GM19240 (cell line): ENCODE data around the gene ZNF554.

Source experiments
- DNase-seq: peaks from one replicate; pipeline ENCODE4 v3.0.0; 2011; ENCODE audit warnings: low spot score; ENCODE audit not compliant: insufficient read length

The ZNF554 gene

DNA sequence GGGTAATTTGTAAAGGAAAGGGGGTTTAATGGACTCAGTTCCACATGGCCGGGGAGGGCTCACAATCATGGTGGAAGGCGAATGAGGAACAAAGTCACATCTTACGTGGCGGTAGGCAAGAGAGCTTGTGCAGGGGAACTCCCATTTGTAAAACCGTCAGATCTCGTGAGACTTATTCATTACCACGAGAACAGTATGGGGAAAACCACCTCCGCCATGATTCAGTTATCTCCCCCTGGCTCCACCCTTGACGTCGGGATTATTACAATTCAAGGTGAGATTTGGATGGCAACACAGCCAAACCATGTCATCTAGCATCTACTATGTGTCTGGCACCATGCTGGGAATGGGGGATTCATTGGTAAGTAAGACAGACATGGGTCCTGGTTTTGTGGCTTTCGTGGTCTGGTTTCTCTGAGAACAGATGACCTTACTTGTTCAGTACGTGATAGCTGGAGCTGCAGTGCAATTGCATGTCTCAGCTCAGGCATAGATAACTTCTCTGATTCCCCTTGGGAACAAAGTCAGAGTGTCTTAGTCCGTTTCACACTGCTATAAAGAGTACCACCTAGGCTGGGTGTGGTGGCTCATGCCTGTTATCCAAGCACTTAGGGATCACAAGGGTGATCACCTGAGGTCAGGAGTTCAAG lies 8.3 kb downstream of the ZNF554 start:
- no peak for DNase-seq

DNA sequence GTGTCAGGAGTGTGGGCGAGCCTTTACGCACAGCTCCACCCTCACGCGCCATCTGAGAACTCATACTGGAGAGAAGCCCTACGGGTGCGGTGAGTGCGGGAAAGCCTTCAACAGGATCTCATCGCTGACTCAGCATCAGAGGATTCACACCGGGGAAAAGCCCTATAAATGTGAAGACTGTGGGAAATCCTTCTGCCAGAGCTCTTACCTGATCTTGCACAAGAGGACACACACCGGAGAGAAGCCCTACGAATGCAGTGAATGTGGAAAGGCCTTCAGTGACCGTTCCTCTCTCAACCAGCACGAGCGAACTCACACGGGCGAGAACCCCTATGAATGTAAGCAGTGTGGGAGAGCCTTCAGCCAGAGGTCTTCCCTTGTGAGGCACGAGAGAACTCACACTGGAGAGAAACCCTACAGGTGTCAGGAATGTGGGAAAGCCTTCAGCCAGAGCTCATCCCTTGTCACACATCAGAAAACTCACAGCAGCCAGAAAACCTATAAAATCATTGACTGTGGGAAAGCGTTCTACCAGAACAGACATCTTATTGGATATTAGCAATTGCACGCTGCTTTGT lies 14.7 kb downstream of the ZNF554 start:
- no peak for DNase-seq

DNA sequence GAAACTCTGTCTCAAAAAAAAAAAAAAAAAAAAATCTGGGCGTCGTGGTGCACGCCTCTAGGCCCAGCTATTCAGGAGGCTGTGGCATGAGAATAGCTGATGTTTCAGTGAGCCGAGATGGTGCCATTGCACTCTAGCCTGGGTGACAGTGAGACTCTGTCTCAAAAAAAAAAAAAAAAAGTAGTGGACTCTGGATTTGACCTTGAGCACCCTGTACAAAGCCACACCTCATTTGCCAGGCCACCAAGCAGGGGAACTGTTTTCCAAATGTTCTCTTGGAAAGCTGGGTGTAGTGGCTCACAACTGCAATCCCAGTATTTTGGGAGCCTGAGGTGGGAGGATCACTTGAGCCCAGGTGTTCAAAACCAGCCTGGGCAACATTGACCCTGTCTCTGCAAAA lies 17.8 kb downstream of the ZNF554 start:
- no peak for DNase-seq

DNA sequence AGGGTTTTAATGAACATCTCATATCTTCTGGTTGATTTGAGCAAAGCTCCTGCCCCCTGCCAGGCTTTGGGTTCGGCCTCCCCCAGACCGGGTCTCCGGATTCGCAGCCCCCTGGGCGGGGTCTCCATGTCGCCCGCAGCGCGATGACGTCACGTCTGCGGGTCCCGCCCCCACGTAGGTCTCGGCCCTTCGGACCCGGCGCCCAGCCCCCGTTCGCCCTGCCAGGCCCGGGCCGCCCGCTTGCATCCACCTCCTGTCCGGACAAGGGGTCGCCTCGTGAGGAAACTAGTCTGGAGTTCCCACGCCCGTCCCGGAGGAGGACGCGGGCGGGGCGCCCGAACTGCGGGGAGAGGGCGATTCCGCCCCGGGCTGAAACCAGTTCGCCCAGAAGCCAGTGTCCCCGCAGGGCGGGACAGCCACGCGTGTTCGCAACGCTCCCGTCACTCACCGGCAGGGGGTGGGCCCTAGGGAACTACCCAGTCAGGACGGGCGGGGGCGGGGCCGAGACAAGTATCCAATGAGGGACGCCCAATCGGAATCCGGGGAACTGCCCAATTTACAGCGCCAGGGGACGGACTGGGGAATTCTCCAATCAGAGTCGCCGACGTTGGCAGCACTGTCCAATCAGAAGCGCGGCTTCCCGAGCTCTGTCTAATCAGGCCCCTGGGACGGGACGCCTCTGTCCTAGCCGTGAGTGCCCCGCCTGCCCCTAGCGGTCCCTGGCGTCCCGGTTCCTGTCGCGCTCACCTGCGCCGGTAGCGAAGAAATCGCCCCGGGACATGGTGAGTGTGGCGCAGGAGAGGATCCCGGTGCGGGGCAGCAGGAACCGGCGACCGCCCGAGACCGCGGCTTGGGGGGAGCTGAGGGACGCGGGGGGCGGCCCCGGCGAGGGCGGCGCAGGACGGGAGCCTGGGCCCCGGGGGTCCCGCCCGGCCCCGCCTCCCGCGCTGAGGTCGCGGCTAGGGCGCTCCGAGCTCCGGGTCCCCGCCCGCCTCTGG lies 21.4 kb downstream of the ZNF554 start, which contains the start of gene ZNF555:
ZNF555 (plus strand) TSS at position 682 of the 998 bp plus-strand sequence; CDS start at position 780, 98 bp downstream.
- DNase-seq, result peak; percentile 89

DNA sequence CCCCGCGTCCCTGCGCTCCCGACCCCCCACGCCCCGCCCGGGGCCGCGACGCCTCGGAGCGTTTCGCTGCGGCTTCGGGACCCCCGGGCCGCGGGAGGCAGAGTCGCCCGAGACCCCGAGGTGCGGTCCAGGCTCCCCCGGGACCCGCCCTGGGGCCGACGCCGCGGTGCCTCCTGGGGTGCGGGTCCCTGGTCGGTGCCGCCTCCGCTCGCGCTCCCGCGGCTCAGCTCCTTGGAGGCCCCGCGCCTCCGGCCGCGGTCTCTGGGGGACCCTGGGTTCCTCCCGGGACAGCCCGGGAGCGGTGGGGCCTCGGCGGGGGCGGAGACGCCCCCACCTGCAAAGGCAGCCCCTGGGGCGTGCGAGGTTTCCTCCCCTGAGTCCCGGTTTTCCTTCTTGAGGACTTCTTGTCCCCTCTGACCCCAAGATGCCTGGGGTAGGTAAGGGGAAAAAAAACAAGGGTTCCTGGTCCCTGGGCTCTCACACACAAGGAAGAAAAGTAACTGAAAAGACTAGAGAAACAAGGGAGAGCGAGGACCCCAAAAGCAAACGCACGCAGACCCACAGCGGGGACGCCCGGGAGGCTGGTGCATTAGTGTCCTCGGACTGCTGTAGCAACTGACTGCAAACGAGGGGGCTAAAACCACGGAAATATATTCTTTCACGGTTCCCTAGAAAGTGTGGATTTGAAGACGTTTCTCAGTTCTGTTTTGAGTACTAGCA lies 22.3 kb downstream of the ZNF554 start:
- DNase-seq, result no peak

DNA sequence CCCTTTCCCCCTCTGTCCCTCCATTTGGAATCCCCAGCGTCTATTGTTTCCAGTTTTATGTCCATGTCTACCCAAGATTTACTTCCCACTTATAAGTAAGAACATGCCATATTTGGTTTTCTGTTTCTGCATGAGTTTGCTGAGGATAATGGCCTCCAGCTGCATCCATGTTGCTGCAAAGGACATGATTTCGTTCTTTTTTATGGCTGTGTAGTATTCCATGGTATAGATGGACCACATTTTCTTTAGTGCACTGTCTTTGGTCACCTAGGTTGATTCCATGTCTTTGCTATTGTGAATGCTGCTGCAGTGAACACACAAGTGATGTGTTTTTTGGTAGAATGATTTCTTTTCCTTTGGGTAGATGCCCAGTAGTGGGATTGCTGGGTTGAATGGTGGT lies 25.4 kb downstream of the ZNF554 start:
- no peak for DNase-seq

DNA sequence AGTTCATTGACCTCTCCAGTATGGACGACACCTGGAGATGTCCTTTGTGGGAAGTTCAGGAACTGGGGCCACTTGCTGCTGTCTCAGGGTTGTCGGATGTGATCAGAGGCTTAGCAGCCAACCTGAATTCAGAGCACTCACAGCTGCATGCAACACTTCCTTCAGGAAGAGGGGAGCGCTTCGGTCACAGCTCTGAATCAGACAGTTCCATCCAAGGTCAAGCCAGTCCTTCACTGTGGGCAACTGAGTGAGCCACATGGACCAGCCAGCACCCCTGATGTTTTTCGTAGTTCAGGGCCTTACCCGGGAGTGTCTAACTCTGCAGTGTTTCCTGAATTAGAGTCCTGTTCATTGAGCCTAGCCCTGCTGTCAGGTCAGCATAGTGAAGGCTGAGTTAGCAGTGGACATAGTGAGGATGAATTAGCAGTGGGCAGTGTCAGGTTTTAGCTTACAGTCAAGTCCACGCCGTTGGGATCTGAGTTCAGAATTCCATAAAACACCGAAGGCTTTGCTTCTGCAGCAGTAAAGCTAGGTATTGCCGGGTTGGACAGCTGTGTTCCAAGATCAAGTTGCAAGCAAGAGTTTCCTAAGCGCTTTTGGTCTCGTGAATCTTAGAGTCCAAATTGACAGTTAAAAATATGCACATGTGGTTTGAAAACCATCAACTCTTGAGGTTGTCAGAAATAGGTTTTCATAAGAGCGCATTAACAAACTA lies 26.7 kb downstream of the ZNF554 start:
- no peak for DNase-seq

DNA sequence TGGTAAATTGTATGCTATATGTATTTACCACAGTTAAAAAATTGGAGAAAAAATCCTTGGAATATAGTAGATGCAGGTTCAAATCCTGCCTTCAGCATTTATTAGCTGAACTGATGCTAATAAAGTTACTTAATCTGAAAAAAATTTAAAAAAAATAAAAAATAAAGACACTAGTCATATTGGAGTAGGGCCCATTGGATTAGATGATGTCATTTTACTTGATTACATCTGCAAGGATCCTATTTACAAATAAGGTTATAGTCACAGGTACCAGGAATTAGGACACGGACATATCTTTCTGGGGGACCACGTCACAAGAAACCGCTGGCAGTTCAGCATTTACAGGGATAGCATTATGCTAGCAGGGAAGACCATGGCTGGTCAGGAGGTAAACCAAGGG lies 27.8 kb downstream of the ZNF554 start:
- DNase-seq, result no peak

DNA sequence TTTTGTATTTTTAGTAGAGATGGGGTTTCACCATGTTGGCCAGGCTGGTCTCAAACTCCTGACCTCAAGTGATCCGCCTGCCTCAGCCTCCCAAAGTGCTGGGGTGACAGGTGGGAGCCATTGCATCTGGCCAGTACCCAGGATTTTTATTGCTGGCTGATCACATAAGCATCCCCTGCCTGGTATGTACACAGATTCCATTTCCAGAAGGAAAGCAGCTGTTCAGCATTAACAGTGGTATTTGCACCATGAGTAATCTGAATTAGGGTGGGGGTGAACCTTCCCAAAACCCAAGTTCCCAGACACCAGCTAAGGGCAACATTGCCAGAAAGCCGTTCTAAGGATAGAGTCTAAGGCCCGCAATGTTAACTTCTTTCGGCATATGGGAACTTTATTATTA lies 28.9 kb downstream of the ZNF554 start:
- DNase-seq, result no peak

DNA sequence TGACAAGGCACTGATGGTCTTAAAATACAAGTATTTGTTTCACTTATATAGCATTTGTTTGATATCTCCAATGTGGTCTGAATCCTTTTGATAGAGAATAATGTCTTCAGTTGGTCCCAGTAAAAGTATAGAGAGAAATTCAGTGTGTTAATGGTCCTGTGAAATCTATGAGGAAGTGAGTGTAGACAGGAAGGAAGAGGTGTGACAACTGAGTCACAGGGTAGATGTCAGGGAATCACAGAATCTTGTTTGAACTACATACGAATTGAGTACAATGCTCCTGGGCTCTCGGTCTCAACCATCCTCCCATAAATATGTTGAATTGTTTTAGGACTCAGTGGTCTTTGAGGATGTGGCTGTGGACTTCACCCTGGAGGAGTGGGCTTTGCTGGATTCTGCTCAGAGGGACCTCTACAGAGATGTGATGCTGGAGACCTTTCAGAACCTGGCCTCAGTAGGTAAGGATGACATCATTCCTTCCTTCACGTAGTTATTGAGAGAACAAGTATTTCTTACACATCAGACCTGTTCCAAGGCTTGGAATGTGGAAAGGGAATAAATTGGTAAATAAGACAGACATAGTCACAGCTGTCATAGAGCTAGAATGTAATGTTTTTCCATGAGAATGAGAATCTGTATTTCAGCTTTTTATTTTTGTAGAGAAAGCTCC lies 30.7 kb downstream of the ZNF554 start:
- no peak for DNase-seq

DNA sequence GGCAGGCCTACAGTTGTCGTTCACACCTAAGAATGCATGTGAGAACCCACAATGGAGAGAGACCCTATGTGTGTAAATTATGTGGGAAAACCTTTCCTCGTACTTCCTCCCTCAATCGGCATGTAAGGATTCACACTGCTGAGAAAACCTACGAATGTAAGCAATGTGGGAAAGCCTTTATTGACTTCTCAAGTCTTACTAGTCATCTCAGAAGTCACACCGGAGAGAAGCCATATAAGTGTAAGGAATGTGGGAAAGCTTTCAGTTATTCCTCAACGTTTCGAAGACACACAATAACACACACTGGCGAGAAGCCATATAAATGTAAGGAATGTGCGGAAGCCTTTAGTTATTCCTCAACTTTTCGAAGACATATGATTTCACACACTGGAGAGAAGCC lies 32.9 kb downstream of the ZNF554 start:
- DNase-seq, result no peak

DNA sequence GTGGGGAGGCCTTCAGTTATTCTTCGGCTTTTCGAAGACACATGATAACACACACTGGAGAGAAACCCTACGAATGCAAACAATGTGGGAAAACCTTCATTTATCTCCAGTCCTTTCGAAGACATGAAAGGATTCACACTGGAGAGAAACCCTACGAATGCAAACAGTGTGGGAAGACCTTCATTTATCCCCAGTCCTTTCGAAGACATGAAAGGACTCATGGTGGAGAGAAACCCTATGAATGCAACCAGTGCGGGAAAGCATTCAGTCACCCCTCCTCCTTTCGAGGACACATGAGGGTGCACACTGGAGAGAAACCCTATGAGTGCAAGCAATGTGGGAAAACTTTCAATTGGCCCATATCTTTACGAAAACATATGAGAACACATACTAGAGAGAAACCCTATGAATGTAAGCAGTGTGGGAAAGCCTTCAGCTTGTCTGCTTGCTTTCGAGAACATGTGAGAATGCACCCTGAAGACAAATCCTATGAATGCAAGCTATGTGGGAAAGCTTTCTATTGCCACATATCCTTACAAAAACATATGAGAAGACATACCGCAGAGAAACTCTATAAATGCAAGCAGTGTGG lies 33.4 kb downstream of the ZNF554 start:
- DNase-seq, result no peak

DNA sequence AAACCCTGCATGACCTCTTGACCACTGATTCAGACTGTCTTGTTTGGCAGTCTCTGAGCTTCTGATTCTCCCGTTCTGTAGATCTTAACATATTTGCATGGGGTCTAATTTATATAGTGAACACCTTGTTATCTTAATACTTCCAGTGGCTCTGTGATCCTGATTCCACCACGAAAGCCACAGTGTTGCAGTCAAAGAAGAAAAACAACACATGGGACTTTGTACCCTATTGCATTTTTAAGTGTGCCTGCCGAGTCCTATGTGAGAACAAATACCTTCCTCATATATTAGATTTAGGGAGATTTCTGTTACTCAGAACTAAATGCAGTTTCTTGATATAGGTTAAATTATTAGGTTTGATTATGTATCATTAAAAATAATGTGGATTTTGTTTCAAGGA lies 35.2 kb downstream of the ZNF554 start:
- no peak for DNase-seq

DNA sequence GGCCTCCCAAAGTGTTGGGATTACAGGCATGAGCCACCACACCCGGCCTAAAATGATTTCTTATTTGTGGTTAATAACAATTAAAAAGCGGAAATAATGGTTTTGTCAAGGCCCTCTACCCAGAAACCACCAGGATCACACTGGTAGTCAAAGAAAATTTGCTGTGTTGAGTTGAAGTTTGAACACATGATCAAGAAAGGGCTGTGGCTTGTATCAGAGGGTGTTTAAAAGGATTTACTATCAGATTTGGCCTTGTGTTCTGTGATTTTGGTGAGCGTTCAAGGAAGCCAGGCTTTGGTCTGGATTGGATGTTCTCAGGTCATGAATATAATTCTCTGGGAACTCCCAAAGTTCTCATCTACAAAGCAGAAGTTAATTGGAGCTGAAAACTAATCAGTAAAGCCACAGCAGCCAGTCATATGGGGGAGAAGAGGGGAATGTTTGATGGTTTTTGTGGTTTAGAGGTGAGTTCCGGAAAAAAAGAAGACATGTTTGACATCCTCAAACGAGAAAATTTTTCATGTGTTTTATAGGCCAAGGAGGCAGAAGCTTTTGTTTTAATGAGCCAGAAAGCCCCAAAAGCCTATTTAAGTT lies 36.9 kb downstream of the ZNF554 start:
- no peak for DNase-seq

DNA sequence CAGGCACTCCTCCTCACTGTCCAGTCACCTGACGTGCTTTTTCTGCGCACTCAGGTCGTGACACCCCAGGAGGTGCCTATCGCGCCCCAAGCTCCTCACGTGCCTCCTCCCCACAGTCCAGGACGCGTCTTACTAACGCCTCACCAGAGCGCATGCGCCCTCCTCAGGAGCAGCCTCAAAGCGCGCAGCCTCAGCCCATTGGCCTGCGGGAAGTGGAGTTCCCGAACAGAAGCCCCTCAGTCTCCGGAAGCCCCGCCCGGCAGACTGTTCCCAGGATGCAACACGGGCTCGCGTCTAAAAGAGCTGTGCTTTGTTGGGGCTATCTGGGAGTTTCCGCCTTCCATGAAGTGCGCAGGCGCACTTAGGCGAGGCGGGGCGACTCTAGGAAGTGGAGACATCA lies 39.2 kb downstream of the ZNF554 start:
- DNase-seq, result no peak

DNA sequence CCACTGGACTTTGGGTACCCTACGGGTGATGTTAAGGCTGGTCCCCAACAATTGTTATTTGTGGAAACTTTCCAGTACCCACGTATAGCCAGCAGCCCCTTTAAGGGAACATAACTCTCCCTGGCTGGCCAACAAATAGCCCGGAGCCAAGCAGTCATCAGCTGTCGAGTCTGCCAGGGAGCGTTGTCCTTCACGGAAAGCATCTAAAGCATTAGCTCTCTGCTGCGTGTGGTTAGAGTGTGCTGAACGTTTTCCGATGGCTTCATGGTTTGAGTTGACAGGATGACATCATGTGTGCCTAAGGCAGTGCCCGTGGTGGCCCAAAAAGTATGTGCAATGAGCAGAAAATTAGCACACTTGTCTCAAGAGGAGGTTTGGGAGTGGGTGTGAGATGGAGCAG lies 44.1 kb downstream of the ZNF554 start:
- DNase-seq, result no peak

DNA sequence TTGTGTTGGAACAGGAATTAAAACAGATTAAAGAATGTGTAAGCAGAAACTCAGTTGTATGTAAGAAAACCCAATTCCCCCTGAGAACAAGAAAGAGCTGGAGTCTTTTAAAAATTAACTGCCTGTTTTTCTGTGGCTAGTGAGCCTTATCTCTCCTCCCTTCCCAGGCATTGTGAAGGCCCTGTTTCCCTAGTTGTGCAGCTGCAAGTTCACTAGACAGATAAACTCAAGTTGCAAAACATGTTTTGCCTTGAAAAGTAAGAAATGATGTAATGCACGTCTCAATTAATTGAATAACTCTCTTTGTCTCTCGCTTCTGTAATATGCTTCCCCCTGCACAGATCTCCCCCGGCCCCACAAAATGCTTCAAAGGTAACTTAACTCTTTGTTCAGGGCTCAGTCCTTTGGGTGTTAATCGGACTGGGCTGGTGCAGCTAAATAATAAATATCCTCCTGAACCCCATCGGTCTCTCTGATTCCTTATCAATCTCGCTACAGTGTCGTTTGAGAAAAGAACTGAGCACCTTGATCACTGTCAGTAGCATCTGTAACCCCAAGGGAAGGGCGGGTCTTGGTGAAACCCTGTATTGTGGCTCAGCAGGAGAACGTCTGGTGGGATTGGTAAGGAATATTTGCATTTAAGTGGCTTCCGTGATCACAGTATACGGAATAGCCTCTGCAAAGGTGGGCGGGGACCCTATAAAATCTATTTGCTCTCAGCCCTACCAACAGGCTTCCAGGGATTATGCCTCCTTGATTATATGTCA lies 45.8 kb downstream of the ZNF554 start:
- DNase-seq, result no peak

DNA sequence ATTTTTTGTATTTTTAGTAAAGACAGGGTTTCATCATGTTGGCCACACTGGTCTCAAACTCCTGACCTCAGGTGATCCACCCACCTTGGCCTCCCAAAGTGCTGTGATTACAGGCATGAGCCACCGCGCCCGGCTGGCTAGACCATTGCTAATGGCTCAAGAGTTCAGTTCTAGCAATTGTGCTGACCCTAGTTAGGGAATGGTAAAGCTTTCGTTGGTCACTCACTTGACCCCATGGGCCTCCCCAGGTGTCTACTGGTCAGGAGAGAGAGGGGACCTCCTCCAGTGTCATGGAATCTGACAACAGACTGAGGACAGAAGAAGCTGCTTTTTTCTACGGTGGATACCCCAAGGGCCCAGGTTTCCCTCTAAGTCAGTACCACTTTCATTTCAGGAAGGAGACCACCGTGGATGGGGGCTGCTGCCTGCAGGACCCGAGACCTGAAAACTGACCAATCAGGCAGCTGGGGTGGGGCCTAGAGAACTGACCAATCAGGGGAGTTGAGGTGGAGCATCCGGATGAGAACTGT lies 46.9 kb downstream of the ZNF554 start:
- no peak for DNase-seq
